ENCODE measurements around the gene ZBTB20.

The ZBTB20 gene

DNA sequence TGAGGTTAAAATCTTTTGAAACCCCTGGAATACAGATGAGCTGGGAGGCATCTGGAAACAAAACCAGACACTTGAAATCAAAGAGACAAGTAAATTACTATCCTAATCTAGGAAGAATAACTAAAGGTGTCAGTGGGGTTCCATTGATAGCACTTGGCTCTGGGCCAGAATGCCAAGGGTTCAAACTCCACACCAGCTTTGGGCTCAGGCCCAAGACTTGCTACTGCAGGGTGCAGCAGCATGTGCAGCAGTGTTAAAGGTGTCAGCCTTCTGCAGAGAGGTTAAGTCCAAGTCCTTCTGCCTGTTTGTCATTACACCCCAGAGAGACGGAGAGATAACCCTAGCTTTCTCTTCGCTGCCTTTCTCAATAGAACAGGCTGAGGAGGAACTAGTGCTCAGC lies 579.3 kb downstream of the ZBTB20 start:
- Histone ChIP-seq H3K27ac (ENCODE audit: low read length) (no peak overlapping the region), H3K4me3 (ENCODE audit: low read length) (no peak overlapping the region), H3K27me3 (replicated peaks; ENCODE audit: insufficient read depth, low read length) (peaks cover 17% of the 10 kb centered on the region), H3K4me1 (ENCODE audit: low read length) (peaks cover 22% of the 10 kb centered on the region), H3F3A (ENCODE audit: insufficient read depth, low read length) (peaks cover 12% of the 10 kb centered on the region), H4K20me1 (ENCODE audit: insufficient read depth, low read length) (no peaks in the 10 kb centered on the region), H3K4me2 (ENCODE audit: low read depth, low read length) (no peak overlapping the region), H3K9ac (ENCODE audit: low read length) (no peak overlapping the region), H3K79me2 (ENCODE audit: low read length) (no peaks in the 10 kb centered on the region), H3K9me3 (replicated peaks; ENCODE audit: insufficient read depth, low read length) (no peaks in the 10 kb centered on the region), H3K9me2 (replicated peaks; ENCODE audit: insufficient read depth, low read length) (no peaks in the 10 kb centered on the region), H2AFZ (ENCODE audit: low read length) (no peak overlapping the region), H3K36me3 (replicated peaks; ENCODE audit: insufficient read depth, low read length) (no peaks in the 10 kb centered on the region)
- TF ChIP-seq EZH2phosphoT487 (IDR thresholded peaks at IDR 0.05; ENCODE audit: low read length) = no peak
- no peak for TF ChIP-seq EZH2 (optimal IDR thresholded peaks at IDR 0.05; ENCODE audit: low read depth, low read length)
- TF ChIP-seq, protein P1, sequence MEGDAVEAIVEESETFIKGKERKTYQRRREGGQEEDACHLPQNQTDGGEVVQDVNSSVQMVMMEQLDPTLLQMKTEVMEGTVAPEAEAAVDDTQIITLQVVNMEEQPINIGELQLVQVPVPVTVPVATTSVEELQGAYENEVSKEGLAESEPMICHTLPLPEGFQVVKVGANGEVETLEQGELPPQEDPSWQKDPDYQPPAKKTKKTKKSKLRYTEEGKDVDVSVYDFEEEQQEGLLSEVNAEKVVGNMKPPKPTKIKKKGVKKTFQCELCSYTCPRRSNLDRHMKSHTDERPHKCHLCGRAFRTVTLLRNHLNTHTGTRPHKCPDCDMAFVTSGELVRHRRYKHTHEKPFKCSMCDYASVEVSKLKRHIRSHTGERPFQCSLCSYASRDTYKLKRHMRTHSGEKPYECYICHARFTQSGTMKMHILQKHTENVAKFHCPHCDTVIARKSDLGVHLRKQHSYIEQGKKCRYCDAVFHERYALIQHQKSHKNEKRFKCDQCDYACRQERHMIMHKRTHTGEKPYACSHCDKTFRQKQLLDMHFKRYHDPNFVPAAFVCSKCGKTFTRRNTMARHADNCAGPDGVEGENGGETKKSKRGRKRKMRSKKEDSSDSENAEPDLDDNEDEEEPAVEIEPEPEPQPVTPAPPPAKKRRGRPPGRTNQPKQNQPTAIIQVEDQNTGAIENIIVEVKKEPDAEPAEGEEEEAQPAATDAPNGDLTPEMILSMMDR (IDR thresholded peaks at IDR 0.05; ENCODE audit: low read length) = no peak
- no peak for DNase-seq

DNA sequence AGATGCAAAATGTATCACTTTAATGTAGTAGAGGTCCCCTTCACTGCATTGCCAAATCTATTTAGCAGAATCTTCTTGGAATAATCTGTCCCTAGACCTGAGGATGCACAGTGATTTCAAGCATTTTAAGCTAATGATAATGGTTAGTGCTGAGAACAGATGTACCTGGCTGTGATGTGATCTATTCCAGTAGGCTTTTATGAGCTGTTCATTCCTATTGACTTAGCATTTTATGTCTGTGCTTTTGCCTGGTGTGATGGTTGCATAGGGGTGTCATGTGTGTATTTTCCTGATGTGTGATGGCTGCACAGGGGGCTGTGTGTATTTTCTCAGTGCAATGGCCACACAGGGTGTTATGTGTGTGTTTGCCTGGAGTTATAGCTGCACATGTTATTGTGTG lies 580.3 kb downstream of the ZBTB20 start:
- peaks cover 12% of the 10 kb centered on the region for H3K27me3 ChIP-seq (replicated peaks; ENCODE audit: insufficient read depth, low read length)
- no peaks in the 10 kb centered on the region for H3K79me2 ChIP-seq (ENCODE audit: low read length)
- no peaks in the 10 kb centered on the region for H3K9me2 ChIP-seq (replicated peaks; ENCODE audit: insufficient read depth, low read length)
- no peaks in the 10 kb centered on the region for H3K9me3 ChIP-seq (replicated peaks; ENCODE audit: insufficient read depth, low read length)
- no peak overlapping the region for H3K4me3 ChIP-seq (ENCODE audit: low read length)
- H3K27ac ChIP-seq (ENCODE audit: low read length) = peak overlapping the region; percentile 35; the same call in 1 of the 2 replicates
- peaks cover 22% of the 10 kb centered on the region for H3K4me1 ChIP-seq (ENCODE audit: low read length)
- H3K36me3 ChIP-seq (replicated peaks; ENCODE audit: insufficient read depth, low read length) = no peaks in the 10 kb centered on the region
- no peaks in the 10 kb centered on the region for H4K20me1 ChIP-seq (ENCODE audit: insufficient read depth, low read length)
- H3F3A ChIP-seq (ENCODE audit: insufficient read depth, low read length) = peaks cover 12% of the 10 kb centered on the region
- peak overlapping the region; percentile 48 for H3K4me2 ChIP-seq (ENCODE audit: low read depth, low read length)
- DNase-seq = no peak
- TF ChIP-seq, protein P1 (IDR thresholded peaks at IDR 0.05; ENCODE audit: low read length) = no peak
- TF ChIP-seq EZH2 (optimal IDR thresholded peaks at IDR 0.05; ENCODE audit: low read depth, low read length) = no peak
- no peak for TF ChIP-seq EZH2phosphoT487 (IDR thresholded peaks at IDR 0.05; ENCODE audit: low read length)
- H2AFZ ChIP-seq (ENCODE audit: low read length) = no peak overlapping the region
- H3K9ac ChIP-seq (ENCODE audit: low read length) = no peak overlapping the region

GRCh38 chr3:114566162-114566755 lies 580.8 kb downstream of the ZBTB20 start:
- H3K9me2 ChIP-seq (replicated peaks; ENCODE audit: insufficient read depth, low read length) = no peaks in the 10 kb centered on the region
- H2AFZ ChIP-seq (ENCODE audit: low read length) = no peak overlapping the region
- peak overlapping the region; percentile 35; the same call in 1 of the 2 replicates for H3K27ac ChIP-seq (ENCODE audit: low read length)
- peaks cover 22% of the 10 kb centered on the region for H3K4me1 ChIP-seq (ENCODE audit: low read length)
- H3F3A ChIP-seq (ENCODE audit: insufficient read depth, low read length) = peaks cover 12% of the 10 kb centered on the region
- H3K9ac ChIP-seq (ENCODE audit: low read length) = no peak overlapping the region
- H3K4me3 ChIP-seq (ENCODE audit: low read length) = peak overlapping the region; percentile 15; the same call in 1 of the 2 replicates
- no peaks in the 10 kb centered on the region for H3K79me2 ChIP-seq (ENCODE audit: low read length)
- TF ChIP-seq, protein P1 (IDR thresholded peaks at IDR 0.05; ENCODE audit: low read length) = no peak
- no peak for TF ChIP-seq EZH2 (optimal IDR thresholded peaks at IDR 0.05; ENCODE audit: low read depth, low read length)
- no peaks in the 10 kb centered on the region for H4K20me1 ChIP-seq (ENCODE audit: insufficient read depth, low read length)
- H3K36me3 ChIP-seq (replicated peaks; ENCODE audit: insufficient read depth, low read length) = no peaks in the 10 kb centered on the region
- DNase-seq = peak; percentile 88
- H3K9me3 ChIP-seq (replicated peaks; ENCODE audit: insufficient read depth, low read length) = no peaks in the 10 kb centered on the region
- H3K4me2 ChIP-seq (ENCODE audit: low read depth, low read length) = peak overlapping the region; percentile 48
- peaks cover 12% of the 10 kb centered on the region for H3K27me3 ChIP-seq (replicated peaks; ENCODE audit: insufficient read depth, low read length)

All from MM.1S (cell line).